Head of caudate nucleus (tissue), 42 donors: ENCODE measurements around the gene COL23A1.

Experiments used
- DNase-seq, 42 donors: peaks; one replicate each; pipeline versions ENCODE4 v3.0.0 to v3.0.0-alpha.2; 2020 to 2021; ENCODE audit warnings: mixed read lengths in 7 of 42
- intact Hi-C: fragments of 100-400 bp; cut with DNase I; formaldehyde crosslinking; loops from one replicate; pipeline ENCODE4 v1.15.0; 2022

Gene COL23A1

DNA sequence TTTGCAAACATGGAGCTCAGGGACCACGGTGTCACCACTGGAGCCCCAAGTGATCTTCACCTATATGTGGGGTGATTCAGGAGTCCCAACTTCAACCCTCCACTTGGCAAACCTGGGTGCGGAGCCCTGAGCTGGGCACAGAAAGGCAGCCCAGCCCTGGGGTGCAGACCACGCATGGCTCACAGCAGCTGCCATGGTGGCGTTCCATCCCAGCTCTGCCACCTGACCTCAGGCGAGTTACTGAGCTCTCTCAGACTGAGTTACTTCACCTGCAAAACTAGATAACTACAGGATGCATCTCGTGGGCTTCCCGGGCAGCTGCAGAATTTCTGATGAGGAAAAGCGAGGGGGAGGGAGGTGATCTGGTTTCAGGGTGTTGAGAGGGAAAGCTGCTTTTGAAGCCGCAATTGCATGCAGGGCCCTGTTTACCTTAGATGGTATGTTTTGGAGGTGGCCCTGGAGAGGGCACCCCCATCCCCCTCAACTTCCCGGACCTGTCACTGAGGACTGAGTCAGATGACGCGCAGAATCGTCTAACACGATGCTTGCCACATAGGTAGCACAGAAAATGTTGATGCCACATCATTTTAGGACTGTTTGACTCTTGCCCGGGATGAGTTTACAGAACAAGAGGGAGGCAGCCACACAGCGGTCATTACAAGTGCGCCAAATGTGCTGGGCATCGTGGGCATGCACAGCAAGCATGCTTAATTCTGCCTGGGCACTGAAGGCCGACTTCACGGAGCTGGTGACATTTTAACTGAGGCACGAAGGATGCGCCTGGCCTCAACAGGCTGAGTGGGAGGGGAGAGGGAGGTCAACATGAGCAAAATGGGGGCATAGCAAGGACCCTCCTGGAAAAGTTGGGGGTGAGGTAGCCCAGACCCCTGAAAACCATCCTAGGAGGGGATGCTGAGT, 154.6 kb downstream of the COL23A1 start:
- DNase-seq, result peak in 4 of 42 donors; percentile 11 to 33 (median 15)
- intact Hi-C loops, result no loop called here

DNA sequence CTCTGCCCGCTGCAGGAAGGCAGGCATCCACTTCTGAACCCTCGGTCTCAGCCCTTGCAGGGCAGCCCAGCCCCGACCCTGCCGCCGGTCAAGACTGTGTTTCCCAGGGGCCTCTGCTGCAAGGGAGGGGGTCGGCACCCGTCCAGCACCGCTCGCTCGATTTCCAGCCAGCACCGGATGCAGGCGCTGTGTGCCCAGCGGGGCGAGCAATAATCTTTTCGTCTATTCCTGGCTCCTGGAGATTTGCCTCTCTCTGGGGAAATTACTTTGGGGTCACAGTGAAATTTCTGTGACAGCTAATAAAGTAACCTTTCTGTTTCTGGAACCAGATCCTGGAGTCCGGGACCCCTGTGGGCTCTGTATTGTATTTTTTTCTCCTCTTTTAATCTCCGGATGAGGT, 155.3 kb downstream of the COL23A1 start:
- intact Hi-C loops, result no loop called here
- DNase-seq, result peak in 39 of 42 donors; percentile 13 to 77 (median 47)

DNA sequence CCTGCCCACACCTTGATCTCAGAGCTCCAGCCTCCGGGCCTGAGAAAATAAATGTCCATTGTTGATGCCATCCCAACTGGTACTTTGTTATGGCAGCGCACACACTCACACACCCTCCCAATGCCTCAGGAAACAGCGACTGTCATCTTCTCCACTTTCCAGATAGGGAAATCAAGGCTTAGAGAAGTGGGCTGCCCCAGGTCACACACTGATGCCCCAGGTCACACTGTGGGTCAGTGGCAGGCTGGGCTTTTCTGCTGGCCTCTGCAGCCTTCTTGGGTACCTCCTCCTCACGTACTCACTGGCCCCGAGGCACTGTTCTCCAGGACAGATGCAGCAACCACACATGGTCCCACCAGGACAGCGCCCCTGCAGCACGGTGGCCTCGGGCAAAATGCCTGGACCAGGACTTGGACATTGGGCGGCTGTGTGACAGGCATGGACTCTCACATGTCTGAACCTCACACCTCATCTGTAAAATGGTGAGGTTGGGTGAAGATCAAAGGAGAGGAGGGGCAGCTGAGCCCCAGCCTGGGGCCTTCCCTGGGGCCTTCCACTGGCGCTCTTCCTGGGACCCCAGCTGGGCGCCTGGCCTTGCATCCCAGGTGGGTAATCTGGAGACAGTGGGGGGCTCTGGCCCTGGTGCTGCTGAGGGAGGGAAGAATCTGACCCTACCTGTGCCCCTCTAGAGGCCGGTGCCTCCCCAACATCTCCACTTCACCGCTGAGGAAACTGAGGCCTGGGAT, 156.0 kb downstream of the COL23A1 start:
- intact Hi-C loops, result no loop called here
- peak in 4 of 42 donors; percentile 9 to 30 (median 18) for DNase-seq

DNA sequence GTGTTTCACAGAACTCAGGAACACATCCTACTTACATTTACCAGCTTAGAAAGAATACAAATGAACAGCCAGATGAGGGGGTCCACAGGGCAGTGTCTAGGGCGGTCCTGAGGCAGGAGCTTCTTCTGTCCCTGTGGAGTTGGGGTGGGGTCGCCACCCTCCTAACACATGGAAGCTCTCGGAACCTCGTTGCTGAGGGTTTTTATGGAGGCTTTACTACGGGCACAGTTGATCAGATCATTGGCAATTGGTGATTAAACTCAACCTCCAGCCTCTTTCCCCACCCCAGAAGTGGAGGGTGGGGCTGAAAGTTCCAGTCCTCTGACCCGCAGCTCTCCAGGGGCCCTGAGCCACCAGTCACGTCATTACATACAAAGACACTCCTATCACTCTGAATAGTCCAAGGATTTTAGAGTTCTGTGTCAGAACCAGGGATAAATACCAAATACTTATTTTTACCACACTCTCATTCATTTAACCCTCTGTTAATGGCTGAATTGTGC, 156.9 kb downstream of the COL23A1 start:
- intact Hi-C loops, result no loop called here
- peak in 2 of 42 donors; percentile 9 to 11 for DNase-seq

DNA sequence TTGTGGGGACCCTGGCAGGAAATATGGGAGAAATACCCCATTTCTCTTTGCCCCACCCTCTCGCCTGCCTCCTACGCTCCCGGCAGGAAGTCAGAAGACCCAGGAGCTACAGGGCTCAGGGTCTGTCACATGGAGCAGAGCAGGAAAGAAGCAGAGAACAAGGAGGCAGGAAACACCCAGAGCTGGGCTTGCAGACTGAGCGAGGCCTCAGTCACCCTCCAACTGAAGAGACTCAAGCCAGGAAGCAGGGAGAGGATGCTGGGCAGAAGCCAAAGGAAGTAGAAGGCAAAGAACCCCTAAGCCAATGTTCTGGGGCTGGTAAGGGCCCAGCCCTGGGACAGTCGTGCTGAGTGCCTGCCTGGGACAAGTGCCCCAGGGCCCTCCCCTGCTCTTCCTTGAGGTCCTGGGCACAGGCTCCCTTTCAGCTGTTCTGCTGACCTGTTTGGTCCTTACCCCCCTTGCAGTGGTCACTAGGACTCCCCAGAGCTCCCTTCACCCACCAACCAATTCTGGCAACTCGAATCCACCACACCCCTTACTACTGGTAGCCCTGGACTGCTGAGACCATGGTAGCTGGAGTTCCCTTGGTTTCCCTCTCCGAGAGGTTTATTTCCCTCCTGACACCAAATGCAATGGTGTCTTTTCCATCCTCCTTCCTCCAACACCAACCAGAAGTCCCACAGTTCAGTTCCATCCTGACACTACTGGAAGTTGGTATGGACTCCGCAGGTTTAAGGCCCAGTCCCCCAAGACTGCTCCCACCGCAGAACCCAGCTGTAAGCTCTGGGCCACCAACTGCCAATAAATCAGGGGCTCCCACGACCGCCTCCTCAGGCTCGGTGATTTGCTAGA, 157.5 kb downstream of the COL23A1 start:
- intact Hi-C loops, result no loop called here
- DNase-seq, result peak in 6 of 42 donors; percentile 6 to 25 (median 13)

DNA sequence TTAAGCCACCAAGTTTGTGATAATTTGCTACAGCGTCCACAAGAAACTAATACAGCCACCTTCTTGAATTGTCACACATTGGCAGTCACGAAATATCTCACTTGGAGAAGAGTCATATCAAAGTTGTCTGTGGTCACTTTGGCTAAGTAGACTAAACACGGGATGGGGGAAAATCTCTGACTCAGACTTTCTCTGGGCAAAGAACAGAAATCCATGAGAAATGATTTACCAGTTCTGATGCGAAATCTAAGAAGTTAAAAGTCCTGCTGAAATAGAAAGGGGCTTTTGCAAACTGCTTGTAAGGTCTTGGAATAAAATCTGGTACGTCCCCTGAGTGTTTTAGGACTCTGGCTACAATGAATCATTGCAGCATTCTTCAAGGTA, 158.4 kb downstream of the COL23A1 start:
- intact Hi-C loops, result no loop called here
- DNase-seq, result peak in 1 of 42 donors; percentile 6

DNA sequence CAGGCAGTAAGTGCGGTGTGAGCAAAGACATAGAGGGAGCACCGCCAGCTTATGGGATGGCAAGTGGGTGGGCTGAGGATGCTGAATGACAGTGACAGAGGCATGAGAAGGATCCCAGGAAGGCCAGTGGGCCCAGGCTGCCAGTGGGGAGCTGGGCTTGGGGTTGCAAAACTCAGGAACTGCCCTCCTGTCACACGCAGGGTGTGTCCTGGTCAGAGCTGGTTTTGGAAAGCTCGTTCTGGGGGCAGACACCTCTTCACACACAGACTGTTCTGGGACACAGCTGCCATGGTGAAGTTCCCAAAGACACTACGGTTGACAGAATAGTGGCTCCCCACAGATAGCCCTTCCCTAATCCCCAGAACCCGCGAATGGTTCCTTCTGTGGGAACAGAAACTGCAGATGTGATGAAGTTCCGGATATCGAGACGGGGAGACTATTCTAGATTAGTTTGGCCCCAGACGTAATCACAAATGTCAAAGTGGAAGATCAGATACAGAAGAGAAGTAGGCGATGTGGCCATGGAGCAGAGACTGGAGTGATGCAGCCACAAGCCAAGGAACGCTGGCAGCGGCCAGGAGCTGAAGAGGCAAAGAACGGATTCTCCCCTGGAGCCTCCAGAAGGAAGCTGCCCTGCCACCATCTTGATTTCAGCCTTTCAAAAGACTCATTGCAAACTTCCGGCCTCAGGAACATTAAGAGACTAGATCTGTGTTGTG, 159.0 kb downstream of the COL23A1 start:
- intact Hi-C loops, result no loop called here
- peak in 4 of 42 donors; percentile 0 to 35 (median 20) for DNase-seq

DNA sequence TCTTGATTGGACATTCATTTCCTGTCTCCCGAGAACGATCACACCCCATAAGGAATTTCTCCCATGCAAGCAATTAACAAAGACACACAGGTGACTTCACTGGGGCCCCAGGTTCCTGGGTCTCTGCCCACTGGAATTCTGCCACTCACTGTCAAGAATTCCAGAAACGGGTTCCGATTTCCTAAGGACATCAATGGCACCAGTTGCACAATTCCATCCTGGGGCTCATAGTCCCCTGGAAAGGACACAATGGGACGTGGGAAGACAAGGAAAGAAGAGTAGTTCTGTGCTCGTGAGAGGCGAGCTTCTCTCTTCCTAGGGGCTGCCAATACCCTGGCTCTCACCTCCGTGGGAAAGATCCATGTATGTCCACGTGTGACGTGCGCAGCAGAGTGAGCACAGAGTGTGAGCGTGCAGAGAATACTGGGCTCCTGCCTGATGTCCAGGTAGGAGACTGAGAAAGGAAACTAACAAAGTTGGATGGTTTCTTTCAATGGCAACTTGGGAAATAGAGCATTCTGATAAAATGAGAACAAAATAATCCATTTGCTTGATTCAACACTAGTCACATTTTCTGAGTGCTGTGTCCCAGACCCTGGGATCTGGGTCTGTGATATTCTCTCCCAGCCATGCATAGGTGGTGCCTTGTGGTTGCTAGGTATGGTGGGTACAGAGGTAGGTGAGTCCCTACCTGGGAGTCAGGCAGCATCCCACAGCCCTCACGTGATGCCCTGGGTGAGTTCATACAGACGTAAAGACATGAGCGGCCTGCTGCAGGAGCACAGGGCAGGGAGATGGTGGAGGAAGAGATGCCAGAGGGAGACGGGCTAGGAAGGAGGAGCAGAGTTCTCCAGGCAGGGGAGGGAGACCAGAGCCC, 159.8 kb downstream of the COL23A1 start:
- intact Hi-C loops, result no loop called here
- DNase-seq, result peak in 6 of 42 donors; percentile 0 to 31 (median 20)

DNA sequence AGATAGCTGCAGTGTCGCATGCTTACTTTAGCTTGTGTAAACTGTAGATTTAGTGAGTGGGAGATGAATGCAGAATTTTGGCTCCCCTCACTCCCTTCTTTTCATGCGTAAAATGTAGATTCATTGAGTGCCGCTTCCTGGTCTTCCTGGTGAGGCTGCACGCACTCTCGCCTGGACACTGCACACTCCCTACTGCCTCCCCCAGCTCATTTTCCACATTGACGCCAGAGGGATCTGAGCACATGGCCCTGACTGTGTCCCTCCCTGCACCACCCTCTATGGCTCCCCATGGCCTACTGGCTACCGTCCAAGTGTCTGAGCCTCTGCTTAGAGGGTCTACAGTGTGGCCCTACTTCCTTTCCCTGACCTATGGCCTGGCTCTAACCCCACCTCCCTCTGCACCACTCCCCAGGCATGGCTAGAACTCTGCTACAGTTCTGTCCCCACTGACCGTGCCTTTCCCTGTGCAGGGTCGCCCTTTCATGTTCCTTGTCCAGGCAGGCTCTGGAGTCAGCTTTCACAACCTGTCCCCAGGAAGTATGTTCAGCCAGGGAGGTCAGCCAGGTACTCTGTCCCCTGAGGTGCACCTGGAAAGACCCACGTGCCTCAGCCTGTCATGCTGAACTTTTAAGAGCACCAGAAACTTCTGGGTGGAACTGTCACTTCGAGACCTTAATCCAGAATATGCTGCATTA, 160.6 kb downstream of the COL23A1 start:
- intact Hi-C loops, result no loop called here

DNA sequence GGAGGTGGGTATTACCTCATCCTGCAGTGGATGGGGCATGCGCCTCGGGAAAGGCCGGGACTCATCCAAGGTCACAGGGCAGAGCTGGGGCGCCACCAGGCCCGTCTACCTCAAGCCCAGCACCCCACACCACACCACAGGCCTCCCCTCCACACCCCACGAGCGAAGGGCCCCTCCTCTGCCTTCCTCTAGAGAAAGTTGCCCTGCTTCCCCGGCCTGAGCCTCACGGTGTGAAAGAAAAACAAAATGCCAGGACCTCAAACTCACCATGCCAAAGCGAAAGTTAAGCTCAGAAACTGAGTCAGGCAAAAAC, 161.1 kb downstream of the COL23A1 start:
- DNase-seq, result peak in 6 of 42 donors; percentile 0 to 41 (median 16)
- intact Hi-C loops, result no loop called here

More for the DNA sequence above, 160.6 kb downstream of the COL23A1 start:
- peak in 7 of 42 donors; percentile 1 to 36 (median 11) for DNase-seq

DNA sequence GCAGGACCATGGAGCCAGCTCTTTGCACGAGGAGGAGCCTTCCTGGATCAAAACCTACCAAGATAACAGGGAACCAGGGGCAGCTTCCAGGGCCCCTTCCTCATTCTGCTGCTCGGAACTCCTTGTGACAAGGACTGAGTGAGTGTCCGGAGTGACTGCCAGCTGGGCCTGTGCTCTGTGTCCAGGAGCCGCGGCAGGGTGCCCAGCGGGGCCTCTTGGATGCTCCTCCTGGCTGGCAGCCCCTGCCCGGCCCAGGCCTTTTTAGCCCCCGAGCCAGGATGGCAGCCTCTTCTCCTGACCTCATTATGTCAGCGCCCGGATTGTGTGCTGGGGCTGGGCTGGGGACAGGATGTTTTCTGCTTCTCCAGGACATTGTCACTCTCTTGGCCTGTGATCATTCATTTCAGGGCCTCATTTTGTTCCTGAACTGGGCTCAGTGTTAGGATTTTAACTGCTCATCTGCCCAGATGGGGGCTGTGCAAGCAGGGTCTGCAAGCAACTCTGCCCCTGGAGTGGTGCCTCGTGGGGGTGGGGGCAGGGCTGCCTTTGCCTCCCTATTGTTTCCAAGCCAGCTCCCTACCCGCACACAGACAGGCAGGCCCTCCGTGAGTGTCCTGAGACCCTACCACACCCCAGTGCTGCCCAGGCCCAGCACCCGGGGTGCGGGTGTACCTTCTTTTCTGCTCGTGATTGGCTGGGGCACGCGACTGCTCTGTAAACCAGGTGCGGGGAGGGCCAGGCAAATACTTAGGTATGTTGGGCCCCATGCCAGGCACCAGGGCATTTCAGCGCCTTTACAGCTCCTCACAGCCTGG, 161.6 kb downstream of the COL23A1 start:
- peak; percentile 21 to 79 (median 58) for DNase-seq
- intact Hi-C loops, result no loop called here

DNA sequence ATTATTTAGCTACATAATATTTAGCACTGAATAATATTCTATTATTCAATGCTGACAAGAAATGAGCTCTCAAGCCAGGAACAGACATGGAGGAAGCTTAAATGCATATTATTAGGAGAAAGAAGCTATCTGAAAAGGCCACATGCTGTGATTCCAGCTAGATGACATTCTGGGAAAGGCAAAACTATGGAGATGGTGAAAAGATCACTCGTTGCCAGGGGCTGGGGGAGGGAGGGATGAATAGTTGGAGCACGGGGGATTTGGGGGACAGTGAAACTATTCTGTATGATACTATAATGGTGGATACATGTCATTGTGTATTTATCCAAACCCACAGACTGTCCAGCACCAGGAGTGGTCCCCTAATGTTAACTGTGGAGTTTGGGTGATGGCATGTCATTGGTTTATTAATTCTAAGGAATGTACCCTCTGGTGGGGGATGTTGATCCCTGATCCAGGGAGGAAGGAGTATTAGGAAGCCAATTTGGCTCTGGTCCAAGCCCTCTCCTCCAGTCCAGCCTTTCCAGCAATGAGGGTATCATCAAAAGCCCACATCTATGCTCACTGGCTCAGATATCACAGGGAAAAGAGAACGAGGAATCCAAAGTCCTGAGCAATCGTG, 162.5 kb downstream of the COL23A1 start:
- peak in 5 of 42 donors; percentile 1 to 39 (median 6) for DNase-seq
- intact Hi-C loops, result no loop called here

DNA sequence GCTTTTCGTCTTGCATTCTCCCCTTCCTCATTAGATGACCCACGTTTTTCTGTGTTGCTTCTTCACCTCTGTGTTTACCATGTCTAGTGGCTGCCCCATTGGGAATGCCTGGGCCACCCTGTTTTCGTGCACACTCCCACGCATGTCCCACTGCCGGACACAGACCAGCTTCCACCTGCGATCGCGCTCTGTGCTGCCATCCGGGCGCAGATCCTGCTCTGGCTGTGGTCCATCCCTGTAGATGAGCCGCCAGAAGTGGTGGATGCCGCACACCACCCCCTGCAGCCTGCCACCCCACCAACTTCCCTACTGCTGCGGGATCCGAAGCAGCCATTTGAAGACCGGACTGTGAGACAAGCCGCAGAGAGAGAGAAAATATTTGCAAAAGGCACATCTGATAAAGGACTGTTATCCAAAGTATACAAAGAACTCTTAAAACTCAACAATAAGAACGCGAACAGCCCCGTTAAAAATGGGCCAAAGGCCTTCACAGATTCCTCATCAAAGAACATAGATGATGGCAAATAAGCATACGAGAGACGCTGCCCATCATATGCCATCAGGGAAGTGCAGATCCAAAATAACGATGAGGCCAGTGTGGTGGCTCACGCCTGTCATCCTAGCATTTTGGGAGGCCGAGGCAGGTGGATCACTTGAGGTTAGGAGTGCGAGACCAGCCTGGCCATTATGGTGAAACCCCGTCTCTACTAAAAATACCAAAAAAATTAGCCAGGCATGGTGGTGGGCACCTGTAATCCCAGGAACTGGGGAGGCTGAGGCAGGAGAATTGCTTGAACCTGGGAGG, 163.7 kb downstream of the COL23A1 start:
- intact Hi-C loops, result no loop called here
- peak in 6 of 42 donors; percentile 7 to 43 (median 24) for DNase-seq

DNA sequence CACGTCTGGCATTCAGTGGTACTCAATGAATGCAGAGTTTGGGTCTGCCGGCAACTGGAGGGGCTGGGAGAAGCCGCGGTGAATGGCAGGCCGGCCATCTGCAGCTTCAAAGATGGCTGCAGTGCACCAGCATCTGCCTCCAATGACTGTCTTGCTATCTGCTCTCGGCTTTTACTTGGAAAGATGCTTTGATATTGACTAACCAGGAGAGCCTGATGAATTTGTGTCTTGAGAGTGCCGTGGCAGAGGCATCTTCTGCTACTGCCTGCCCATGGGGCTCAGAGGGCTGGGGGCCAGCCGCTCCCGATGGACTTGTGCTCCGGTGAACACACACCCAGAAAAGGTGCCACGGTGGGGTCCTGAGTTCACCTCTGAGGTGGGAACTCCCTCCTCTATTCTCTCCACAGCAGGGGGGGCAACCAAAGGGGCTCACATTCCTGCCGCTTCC, 164.5 kb downstream of the COL23A1 start:
- intact Hi-C loops, result no loop called here
- peak in 6 of 42 donors; percentile 4 to 26 (median 16) for DNase-seq

DNA sequence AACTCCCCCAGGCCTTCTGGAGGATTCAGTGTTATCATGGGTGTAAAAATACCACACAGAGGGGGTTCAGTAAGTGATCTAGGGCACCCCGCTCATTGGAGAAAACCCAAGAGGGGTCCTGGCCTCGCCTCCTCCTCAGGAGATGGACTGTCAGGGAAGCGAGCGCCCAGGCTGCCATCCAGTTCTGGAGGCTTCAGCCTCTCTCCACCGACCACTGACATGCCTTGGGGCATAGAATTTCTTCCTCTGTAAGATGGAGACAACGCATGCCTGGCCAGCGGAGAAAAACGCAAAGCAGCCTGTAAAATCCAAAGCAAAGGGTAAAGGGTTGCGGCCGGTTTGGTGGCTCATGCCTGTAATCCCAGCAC, 165.4 kb downstream of the COL23A1 start:
- peak in 6 of 42 donors; percentile 3 to 37 (median 12) for DNase-seq
- intact Hi-C loops, result no loop called here
